HCT116 (cell line): ENCODE data around the gene OLFML2A. TPM values are rescaled to one million over a fixed set of nuclear protein-coding genes. Genes with fewer than 3 reads are reported as not detected.

Source experiments
- ATAC-seq: fragments of 200-7000 bp; cut with Tn5 transposase; 2 replicates; pipeline ENCODE4 v1.9.1; 2020; ENCODE audit warnings: mild to moderate bottlenecking, moderate library complexity
- BruUV-seq: library from RNA; stranded (reverse); fragments of 400-500 nt; replicated peaks from 2 replicates; lab custom pipeline; 2021; lab: Mats Ljungman, UMichigan
- CTCF ChIA-PET: fragments of 300-600 bp; sonication (Branson Sonifier 250); formaldehyde crosslinking; loops from one replicate; lab custom pipeline; 2021; ENCODE audit warnings: antibody characterized with exemption; lab: Charles Lee
- POLR2A ChIA-PET: fragments of 300-600, 350-600 bp; sonication (Branson Sonifier 250); formaldehyde crosslinking; loops from one replicate; lab custom pipeline; 2021; ENCODE audit warnings: antibody characterized with exemption; lab: Charles Lee
- RAD21 ChIA-PET, 2 experiments: fragments of 300-600 bp; sonication (Branson Sonifier 250); formaldehyde crosslinking; loops; one replicate each; lab custom pipeline; 2023; ENCODE audit warnings: low total read pairs in 2 of 2; ENCODE audit not compliant: uncharacterized antibody in 2 of 2, unreplicated experiment in 2 of 2, low non-redundant PET in 1 of 2; lab: Charles Lee
- DNase-seq: peaks from one replicate; pipeline ENCODE4 v3.0.0-alpha.2; 2010; ENCODE audit warnings: low read depth, low spot score
- H2AFZ ChIP-seq: fragments of 200-600 bp; shearing (Covaris generic), sonication (generic); 2 replicates; pipeline ENCODE4 v1.6.1; 2017; ENCODE audit warnings: low read depth, mixed run types, mixed read lengths, antibody characterized with exemption, low read length; ENCODE audit not compliant: poor library complexity, severe bottlenecking
- H3K27ac ChIP-seq: 2 replicates; pipeline ENCODE4 v1.5.1; 2012; ENCODE audit warnings: low read depth, low read length
- H3K27me3 ChIP-seq: fragments of 200-600 bp; sonication (generic); 2 replicates; pipeline ENCODE4 v1.6.1; 2016; ENCODE audit warnings: mixed run types, low read length, mixed read lengths; ENCODE audit not compliant: insufficient read depth
- H3K36me3 ChIP-seq, 2 experiments: fragments of 200-500 bp in 1 of 2; fragments of 200-600 bp in 1 of 2; sonication (Bioruptor generic) in 1 of 2; sonication (generic) in 1 of 2; 2 replicates each; pipeline versions ENCODE4 v1.5.1 to v1.6.1; 2014 to 2016; ENCODE audit warnings: low read length in 2 of 2, inconsistent platforms in 1 of 2, mixed read lengths in 1 of 2, mixed run types in 1 of 2; ENCODE audit not compliant: insufficient read depth in 2 of 2, control insufficient read depth in 1 of 2
- H3K4me1 ChIP-seq, 2 experiments: fragments of 200-600 bp in 1 of 2; sonication (generic) in 1 of 2; 2 replicates each; pipeline versions ENCODE4 v1.5.1 to v1.6.1; 2012 to 2017; ENCODE audit warnings: low read length in 2 of 2, inconsistent platforms in 1 of 2, mild to moderate bottlenecking in 1 of 2, mixed read lengths in 1 of 2, mixed run types in 1 of 2, moderate library complexity in 1 of 2; ENCODE audit not compliant: insufficient read depth in 2 of 2, control insufficient read depth in 1 of 2
- H3K4me2 ChIP-seq: fragments of 200-600 bp; sonication (generic); 2 replicates; pipeline ENCODE4 v1.6.1; 2017; ENCODE audit warnings: mixed run types, low read length, mixed read lengths
- H3K4me3 ChIP-seq, 2 experiments: fragments of 200-600 bp in 1 of 2; sonication (generic) in 1 of 2; replicated peaks in 1 of 2; 2 replicates each; pipeline ENCODE4 v1.5.1; 2011 to 2016; ENCODE audit warnings: low read length in 2 of 2, control low read depth in 1 of 2, low read depth in 1 of 2, mild to moderate bottlenecking in 1 of 2, mixed read lengths in 1 of 2, mixed run types in 1 of 2
- H3K79me2 ChIP-seq: fragments of 200-600 bp; sonication (generic); 2 replicates; pipeline ENCODE4 v1.6.1; 2017; ENCODE audit warnings: mild to moderate bottlenecking, mixed run types, low read length, moderate library complexity, mixed read lengths; ENCODE audit not compliant: insufficient read depth
- H3K9ac ChIP-seq: fragments of 200-600 bp; sonication (generic); 2 replicates; pipeline ENCODE4 v1.6.1; 2016; ENCODE audit warnings: low read length, mixed read lengths
- H3K9me2 ChIP-seq: fragments of 200-600 bp; sonication (generic), shearing (Covaris generic); 2 replicates; pipeline ENCODE4 v1.6.1; 2017; ENCODE audit warnings: mixed run types, mild to moderate bottlenecking, moderate library complexity; ENCODE audit not compliant: insufficient read depth
- H3K9me3 ChIP-seq, 2 experiments: fragments of 200-500 bp in 1 of 2; fragments of 200-600 bp in 1 of 2; sonication (Bioruptor generic) in 1 of 2; sonication (generic) in 1 of 2; 2 replicates each; pipeline ENCODE4 v1.6.1; 2014 to 2017; ENCODE audit warnings: low read length in 2 of 2, mixed read lengths in 2 of 2, inconsistent platforms in 1 of 2, low read depth in 1 of 2, mild to moderate bottlenecking in 1 of 2, mixed run types in 1 of 2, moderate library complexity in 1 of 2; ENCODE audit not compliant: control insufficient read depth in 1 of 2, insufficient read depth in 1 of 2
- H4K20me1 ChIP-seq: fragments of 200-600 bp; sonication (generic), shearing (Covaris generic); 2 replicates; pipeline ENCODE4 v1.6.1; 2017; ENCODE audit warnings: mixed run types, mild to moderate bottlenecking, moderate library complexity; ENCODE audit not compliant: insufficient read depth
- CBX3 ChIP-seq: IDR thresholded peaks from 2 replicates; pipeline ENCODE4 v1.6.1; 2012; ENCODE audit warnings: low read depth
- CEBPB ChIP-seq: IDR thresholded peaks from 2 replicates; pipeline ENCODE4 v1.6.1; 2012; ENCODE audit warnings: low read depth
- EGR1 ChIP-seq: IDR thresholded peaks from 2 replicates; pipeline ENCODE4 v1.6.1; 2012; ENCODE audit warnings: low read depth
- ELF1 ChIP-seq: IDR thresholded peaks from 2 replicates; pipeline ENCODE4 v1.6.1; 2012; ENCODE audit warnings: low read depth, borderline replicate concordance
- EZH2 ChIP-seq: fragments of 200-600 bp; sonication (generic); IDR thresholded peaks from 2 replicates; pipeline ENCODE4 v1.6.1; 2017; ENCODE audit warnings: antibody characterized with exemption, mixed run types
- EZH2phosphoT487 ChIP-seq: fragments of 200-600 bp; IDR thresholded peaks from 2 replicates; pipeline ENCODE4 v1.6.1; 2018; ENCODE audit warnings: antibody characterized with exemption, borderline replicate concordance
- FOSL1 ChIP-seq: IDR thresholded peaks from 2 replicates; pipeline ENCODE4 v1.6.1; 2012; ENCODE audit warnings: low read depth
- POLR2A ChIP-seq: IDR thresholded peaks from 2 replicates; pipeline ENCODE4 v1.7.0; 2011; ENCODE audit warnings: borderline replicate concordance; ENCODE audit not compliant: insufficient read depth, insufficient read length; ENCODE audit errors: extremely low read depth
- POLR2AphosphoS5 ChIP-seq: IDR thresholded peaks from 2 replicates; pipeline ENCODE4 v1.6.1; 2011; ENCODE audit warnings: mild to moderate bottlenecking, low read depth, low read length, moderate library complexity
- RAD21 ChIP-seq: IDR thresholded peaks from 2 replicates; pipeline ENCODE4 v1.6.1; 2012; ENCODE audit warnings: low read depth, mild to moderate bottlenecking
- SIN3A ChIP-seq: IDR thresholded peaks from 2 replicates; pipeline ENCODE4 v1.6.1; 2012; ENCODE audit warnings: low read depth
- SP1 ChIP-seq: IDR thresholded peaks from 2 replicates; pipeline ENCODE4 v1.6.1; 2012; ENCODE audit warnings: low read depth
- SRF ChIP-seq: IDR thresholded peaks from 2 replicates; pipeline ENCODE4 v1.6.1; 2012; ENCODE audit warnings: low read depth
- TCF7L2 ChIP-seq: IDR thresholded peaks from 2 replicates; pipeline ENCODE4 v1.7.0; 2011; ENCODE audit warnings: borderline replicate concordance, inconsistent platforms; ENCODE audit not compliant: insufficient read depth, insufficient read length; ENCODE audit errors: extremely low read depth
- YY1 ChIP-seq: IDR thresholded peaks from 2 replicates; pipeline ENCODE4 v1.6.1; 2011; ENCODE audit warnings: low read length, low read depth, moderate library complexity, mild to moderate bottlenecking; ENCODE audit not compliant: insufficient replicate concordance; ENCODE audit errors: extremely low read depth
- ZNF274 ChIP-seq: fragments of 200-500 bp; sonication (Bioruptor generic); IDR thresholded peaks from 2 replicates; pipeline ENCODE4 v1.6.1; 2014; ENCODE audit warnings: mild to moderate bottlenecking, low read depth, low read length, inconsistent platforms
- intact Hi-C: fragments of 100-400 bp; cut with micrococcal nuclease; formaldehyde crosslinking; loops from 2 replicates; pipeline ENCODE4 v1.10.0; 2022
- total RNA-seq: library from RNA; stranded (reverse); gene quantifications from one replicate; pipeline ENCODE4 v1.2.1, GENCODE V29; 2021; ENCODE audit not compliant: unreplicated experiment
- TF ChIP-seq, protein P1 (sequence below): IDR thresholded peaks from 2 replicates; pipeline ENCODE4 v1.6.1; 2012
- TF ChIP-seq, protein P2 (sequence below): IDR thresholded peaks from 2 replicates; pipeline ENCODE4 v1.6.1; 2011; ENCODE audit warnings: mild to moderate bottlenecking, low read length, moderate library complexity; ENCODE audit not compliant: insufficient replicate concordance; ENCODE audit errors: extremely low read depth
- TF ChIP-seq, protein P3 (sequence below), 3 experiments: fragments of 200-600 bp in 1 of 3; sonication (generic) in 1 of 3; IDR thresholded peaks in 2 of 3; conservative IDR thresholded peaks in 1 of 3; 2 replicates each; pipeline ENCODE4 v1.5.1; 2012 to 2017; ENCODE audit warnings: low read depth in 2 of 3, low read length in 2 of 3, antibody characterized with exemption in 1 of 3, borderline replicate concordance in 1 of 3, control low read depth in 1 of 3, mild to moderate bottlenecking in 1 of 3, mixed read lengths in 1 of 3, mixed run types in 1 of 3, moderate library complexity in 1 of 3; ENCODE audit not compliant: insufficient read depth in 1 of 3
- TF ChIP-seq, protein P4 (sequence below): IDR thresholded peaks from 2 replicates; pipeline ENCODE4 v1.6.1; 2012

Gene OLFML2A
- total RNA-seq, 1 experiment from 2014 or later = 6.3 TPM

DNA sequence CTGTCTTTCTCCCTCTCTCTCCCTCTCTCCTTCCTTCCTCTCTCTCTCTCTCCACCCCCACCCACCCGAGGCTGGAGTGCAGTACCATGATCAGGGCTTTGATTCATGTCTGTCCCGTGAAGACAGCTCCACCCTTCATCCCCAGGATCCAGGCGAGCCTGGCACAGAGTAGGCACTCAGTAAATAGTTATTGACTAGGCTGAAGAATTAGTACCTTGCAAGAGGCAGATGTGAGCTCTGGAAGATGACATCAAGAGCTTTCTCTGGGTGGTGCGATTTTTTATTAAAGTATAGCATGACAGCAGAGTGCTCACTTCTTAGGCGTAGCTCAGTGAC lies 52.4 kb downstream of the OLFML2A start:
- H2AFZ ChIP-seq = peak overlapping the region; percentile 75
- H3K36me3 ChIP-seq = no peaks in the 10 kb centered on the region
- H3K4me3 ChIP-seq = no peak overlapping the region
- H3K9me3 ChIP-seq = no peaks in the 10 kb centered on the region
- no peaks in the 10 kb centered on the region for H3K9me2 ChIP-seq
- CTCF ChIA-PET = interaction anchor here (0.9 to 2.5 kb wide), 2 partner anchors 11 to 23 kb away, joined by 3 to 10 read pairs; no protein-coding TSS in a partner anchor
- H3K79me2 ChIP-seq = no peaks in the 10 kb centered on the region
- H3K27ac ChIP-seq = no peak overlapping the region
- H3K27me3 ChIP-seq = no peaks in the 10 kb centered on the region
- H3K4me1 ChIP-seq = peaks cover 19 to 29% of the 10 kb centered on the region in 2 experiments
- peak overlapping the region; percentile 36; the same call in 1 of the 2 replicates for H3K4me2 ChIP-seq
- ATAC-seq (no peak), DNase-seq (no peak)
- POLR2A ChIA-PET = interaction anchor here (0.6 to 0.9 kb wide), 2 partner anchors 11 kb away, joined by 3 read pairs; no protein-coding TSS in a partner anchor
- TF ChIP-seq SIN3A = no peak
- TF ChIP-seq SRF = no peak
- TF ChIP-seq YY1 = no peak
- no peak for TF ChIP-seq ELF1
- no peak for TF ChIP-seq FOSL1
- TF ChIP-seq POLR2A = no peak
- TF ChIP-seq CBX3 = no peak
- no peak for TF ChIP-seq RAD21
- TF ChIP-seq, protein P1, sequence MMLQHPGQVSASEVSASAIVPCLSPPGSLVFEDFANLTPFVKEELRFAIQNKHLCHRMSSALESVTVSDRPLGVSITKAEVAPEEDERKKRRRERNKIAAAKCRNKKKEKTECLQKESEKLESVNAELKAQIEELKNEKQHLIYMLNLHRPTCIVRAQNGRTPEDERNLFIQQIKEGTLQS = no peak
- no peak for TF ChIP-seq EGR1
- no peak for TF ChIP-seq CEBPB
- TF ChIP-seq POLR2AphosphoS5 = no peak
- TF ChIP-seq, protein P2, sequence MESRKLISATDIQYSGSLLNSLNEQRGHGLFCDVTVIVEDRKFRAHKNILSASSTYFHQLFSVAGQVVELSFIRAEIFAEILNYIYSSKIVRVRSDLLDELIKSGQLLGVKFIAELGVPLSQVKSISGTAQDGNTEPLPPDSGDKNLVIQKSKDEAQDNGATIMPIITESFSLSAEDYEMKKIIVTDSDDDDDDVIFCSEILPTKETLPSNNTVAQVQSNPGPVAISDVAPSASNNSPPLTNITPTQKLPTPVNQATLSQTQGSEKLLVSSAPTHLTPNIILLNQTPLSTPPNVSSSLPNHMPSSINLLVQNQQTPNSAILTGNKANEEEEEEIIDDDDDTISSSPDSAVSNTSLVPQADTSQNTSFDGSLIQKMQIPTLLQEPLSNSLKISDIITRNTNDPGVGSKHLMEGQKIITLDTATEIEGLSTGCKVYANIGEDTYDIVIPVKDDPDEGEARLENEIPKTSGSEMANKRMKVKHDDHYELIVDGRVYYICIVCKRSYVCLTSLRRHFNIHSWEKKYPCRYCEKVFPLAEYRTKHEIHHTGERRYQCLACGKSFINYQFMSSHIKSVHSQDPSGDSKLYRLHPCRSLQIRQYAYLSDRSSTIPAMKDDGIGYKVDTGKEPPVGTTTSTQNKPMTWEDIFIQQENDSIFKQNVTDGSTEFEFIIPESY = no peak
- no peak for TF ChIP-seq SP1
- TF ChIP-seq EZH2phosphoT487 = no peak
- TF ChIP-seq, protein P3, sequence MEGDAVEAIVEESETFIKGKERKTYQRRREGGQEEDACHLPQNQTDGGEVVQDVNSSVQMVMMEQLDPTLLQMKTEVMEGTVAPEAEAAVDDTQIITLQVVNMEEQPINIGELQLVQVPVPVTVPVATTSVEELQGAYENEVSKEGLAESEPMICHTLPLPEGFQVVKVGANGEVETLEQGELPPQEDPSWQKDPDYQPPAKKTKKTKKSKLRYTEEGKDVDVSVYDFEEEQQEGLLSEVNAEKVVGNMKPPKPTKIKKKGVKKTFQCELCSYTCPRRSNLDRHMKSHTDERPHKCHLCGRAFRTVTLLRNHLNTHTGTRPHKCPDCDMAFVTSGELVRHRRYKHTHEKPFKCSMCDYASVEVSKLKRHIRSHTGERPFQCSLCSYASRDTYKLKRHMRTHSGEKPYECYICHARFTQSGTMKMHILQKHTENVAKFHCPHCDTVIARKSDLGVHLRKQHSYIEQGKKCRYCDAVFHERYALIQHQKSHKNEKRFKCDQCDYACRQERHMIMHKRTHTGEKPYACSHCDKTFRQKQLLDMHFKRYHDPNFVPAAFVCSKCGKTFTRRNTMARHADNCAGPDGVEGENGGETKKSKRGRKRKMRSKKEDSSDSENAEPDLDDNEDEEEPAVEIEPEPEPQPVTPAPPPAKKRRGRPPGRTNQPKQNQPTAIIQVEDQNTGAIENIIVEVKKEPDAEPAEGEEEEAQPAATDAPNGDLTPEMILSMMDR (IDR thresholded peaks at IDR 0.05 in 2 of 3, conservative IDR thresholded peaks at IDR 0.05 in 1 of 3; ENCODE audit: borderline replicate concordance in 1 of 3, insufficient read depth in 1 of 3, low read depth in 2 of 3, low read length in 2 of 3) = no peak
- TF ChIP-seq ZNF274 = no peak
- TF ChIP-seq EZH2 = no peak
- no peak for TF ChIP-seq TCF7L2
- TF ChIP-seq, protein P4, sequence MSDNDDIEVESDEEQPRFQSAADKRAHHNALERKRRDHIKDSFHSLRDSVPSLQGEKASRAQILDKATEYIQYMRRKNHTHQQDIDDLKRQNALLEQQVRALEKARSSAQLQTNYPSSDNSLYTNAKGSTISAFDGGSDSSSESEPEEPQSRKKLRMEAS = no peak
- no peaks in the 10 kb centered on the region for H4K20me1 ChIP-seq
- no peak overlapping the region for H3K9ac ChIP-seq
- intact Hi-C loops = no loop called here
- RAD21 ChIA-PET = no interaction called here
- BruUV-seq = no TSS peak
